ENCODE measurements around the gene AHI1.
"Not testable (repeated sequence)": the region's sequence is repeated elsewhere in the genome, so short reads cannot be mapped to it uniquely, and the experiment has no call there.

Gene AHI1

GRCh38 chr6:135385299-135385698 is 112.2 kb downstream of the AHI1 start:
- DNase-seq = no peak

- DNase-seq = no peak
These were observed 113.8 kb downstream of the AHI1 start for GRCh38 chr6:135383766-135384165.

- no peak for DNase-seq
These were observed 114.2 kb downstream of the AHI1 start for GRCh38 chr6:135383301-135383700.

- DNase-seq = peak; percentile 13
These were observed 115.3 kb downstream of the AHI1 start for GRCh38 chr6:135382182-135382628.

GRCh38 chr6:135380793-135381192 is 116.7 kb downstream of the AHI1 start:
- no peak for DNase-seq

- DNase-seq = no peak
These were observed 117.9 kb downstream of the AHI1 start for GRCh38 chr6:135379647-135380046.

GRCh38 chr6:135372758-135373157 is 124.8 kb downstream of the AHI1 start:
- DNase-seq = no peak

GRCh38 chr6:135363622-135364021 is 133.9 kb downstream of the AHI1 start:
- DNase-seq = not testable (repeated sequence)

- no peak for DNase-seq
These were observed 135.4 kb downstream of the AHI1 start for GRCh38 chr6:135362124-135362523.

- DNase-seq = no peak
These were observed 137.3 kb downstream of the AHI1 start for GRCh38 chr6:135360222-135360621.

- DNase-seq = no peak
These were observed 138.6 kb downstream of the AHI1 start for GRCh38 chr6:135358985-135359384.

- no peak for DNase-seq
These were observed 139.2 kb downstream of the AHI1 start for GRCh38 chr6:135358251-135358821.

GRCh38 chr6:135354407-135354806 is 143.1 kb downstream of the AHI1 start:
- DNase-seq = no peak

GRCh38 chr6:135353113-135353512 is 144.4 kb downstream of the AHI1 start:
- DNase-seq = no peak

GRCh38 chr6:135351635-135352034 is 145.9 kb downstream of the AHI1 start:
- DNase-seq = no peak

- DNase-seq = no peak
These were observed 149.7 kb downstream of the AHI1 start for GRCh38 chr6:135347887-135348286.

- DNase-seq = no peak
These were observed 150.8 kb downstream of the AHI1 start for GRCh38 chr6:135346747-135347146.

- no peak for DNase-seq
These were observed 153.0 kb downstream of the AHI1 start for GRCh38 chr6:135344526-135344925.

- DNase-seq = not testable (repeated sequence)
These were observed 157.6 kb downstream of the AHI1 start for GRCh38 chr6:135339920-135340319.

GRCh38 chr6:135334169-135334568 is 163.4 kb downstream of the AHI1 start:
- no peak for DNase-seq

GRCh38 chr6:135331002-135331401 is 166.5 kb downstream of the AHI1 start:
- peak; percentile 34 for DNase-seq

- no peak for DNase-seq
These were observed 167.4 kb downstream of the AHI1 start for GRCh38 chr6:135329851-135330803.

GRCh38 chr6:135328136-135328535 is 169.4 kb downstream of the AHI1 start:
- DNase-seq = no peak

Measured in hematopoietic multipotent progenitor cell treated with erythropoietin and hydrocortisone succinate and interleukin-3 and kit ligand, for 4 days (in vitro differentiated cells).